Measurements from ENCODE around the gene SDCBP2.

Gene SDCBP2

DNA sequence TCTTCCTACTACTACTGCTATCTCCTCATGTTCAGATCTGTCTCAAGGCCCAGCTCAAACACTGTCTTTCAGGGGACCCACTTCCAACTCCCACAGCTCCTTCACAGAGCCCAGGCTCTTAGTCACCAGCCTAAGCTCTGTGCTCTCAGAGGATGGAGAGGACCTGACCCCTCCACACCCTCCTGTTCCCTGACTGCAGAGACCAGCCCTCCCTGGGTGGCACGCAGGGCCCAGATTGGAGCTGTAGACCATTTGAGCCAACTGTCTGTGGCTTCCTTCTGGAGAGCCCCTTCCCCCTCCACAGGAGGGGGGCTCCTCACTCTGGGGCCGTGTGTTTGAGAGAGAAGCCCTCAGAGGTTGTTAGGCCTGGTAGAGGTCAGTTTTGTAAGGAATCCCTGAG, 53.0 kb downstream of the SDCBP2 start:
- DNase-seq (ENCODE audit: low read depth, low spot score) = no peak

- no peak for DNase-seq (ENCODE audit: low read depth, low spot score)
These were observed 54.2 kb downstream of the SDCBP2 start for GRCh38 chr20:1274485-1275311.

DNA sequence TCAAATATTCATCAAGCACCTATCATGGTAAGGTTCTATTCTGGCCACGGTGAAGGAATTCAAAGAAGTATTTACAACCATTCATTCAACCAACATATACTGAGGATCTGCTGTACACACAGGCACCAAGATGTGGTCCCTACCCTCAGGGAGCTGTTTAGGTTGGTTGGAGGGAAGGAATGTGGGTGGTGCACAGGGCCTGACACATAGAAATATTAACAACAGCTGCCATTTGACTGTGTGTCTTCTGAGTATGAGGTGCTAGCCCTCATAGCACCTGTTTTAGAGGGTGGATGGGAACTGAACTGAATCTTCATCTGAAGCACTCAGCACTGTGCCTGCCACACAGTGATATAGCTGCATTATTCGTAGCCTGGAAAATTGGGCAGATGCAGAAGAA, 55.6 kb downstream of the SDCBP2 start:
- DNase-seq (ENCODE audit: low read depth, low spot score) = no peak

GRCh38 chr20:1272368-1273100, 56.4 kb downstream of the SDCBP2 start:
- no peak for DNase-seq (ENCODE audit: low read depth, low spot score)

DNA sequence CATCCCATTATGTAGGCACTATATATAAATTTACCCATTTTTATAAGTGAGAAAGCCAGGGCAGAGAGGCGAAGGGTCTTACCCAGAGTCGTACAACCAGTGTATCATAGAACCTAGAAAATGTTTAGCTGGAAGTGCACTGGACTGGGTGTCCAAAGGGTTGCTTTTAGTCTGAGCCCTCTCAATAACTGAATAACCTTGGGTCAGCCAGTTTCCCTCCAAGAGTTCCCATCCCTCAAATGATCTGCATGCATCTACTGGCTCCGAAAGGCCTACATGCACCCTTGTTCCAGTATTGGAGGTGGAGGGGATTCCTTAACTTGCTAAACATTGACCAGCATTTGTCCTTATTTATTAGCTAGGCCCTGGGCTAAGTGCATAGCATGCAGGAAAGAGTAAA, 59.1 kb downstream of the SDCBP2 start:
- DNase-seq (ENCODE audit: low read depth, low spot score) = no peak

GRCh38 chr20:1269235-1269634, 59.7 kb downstream of the SDCBP2 start:
- no peak for DNase-seq (ENCODE audit: low read depth, low spot score)

- DNase-seq (ENCODE audit: low read depth, low spot score) = no peak
These were observed 61.0 kb downstream of the SDCBP2 start for GRCh38 chr20:1267809-1268374.

DNA sequence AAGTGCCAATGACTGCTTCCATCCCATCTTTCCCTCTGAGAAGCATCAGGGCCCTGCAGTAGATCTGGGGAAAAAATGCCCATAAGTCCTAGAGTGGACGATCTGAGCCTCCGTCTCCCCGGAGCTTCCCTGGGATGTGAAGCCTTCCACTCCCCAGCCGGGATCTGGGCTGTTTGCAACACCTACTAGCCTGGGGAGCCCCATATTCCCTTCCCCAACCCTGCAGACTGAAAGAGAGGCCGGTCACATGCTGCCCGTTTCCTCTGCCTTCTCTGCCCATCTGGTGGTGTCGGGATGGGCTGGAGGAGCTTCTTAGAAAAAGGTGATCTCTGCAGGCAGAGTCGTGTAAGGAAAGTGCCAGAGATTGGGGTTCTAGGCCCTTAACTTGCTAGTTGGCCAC, 61.8 kb downstream of the SDCBP2 start:
- DNase-seq (ENCODE audit: low read depth, low spot score) = no peak

DNA sequence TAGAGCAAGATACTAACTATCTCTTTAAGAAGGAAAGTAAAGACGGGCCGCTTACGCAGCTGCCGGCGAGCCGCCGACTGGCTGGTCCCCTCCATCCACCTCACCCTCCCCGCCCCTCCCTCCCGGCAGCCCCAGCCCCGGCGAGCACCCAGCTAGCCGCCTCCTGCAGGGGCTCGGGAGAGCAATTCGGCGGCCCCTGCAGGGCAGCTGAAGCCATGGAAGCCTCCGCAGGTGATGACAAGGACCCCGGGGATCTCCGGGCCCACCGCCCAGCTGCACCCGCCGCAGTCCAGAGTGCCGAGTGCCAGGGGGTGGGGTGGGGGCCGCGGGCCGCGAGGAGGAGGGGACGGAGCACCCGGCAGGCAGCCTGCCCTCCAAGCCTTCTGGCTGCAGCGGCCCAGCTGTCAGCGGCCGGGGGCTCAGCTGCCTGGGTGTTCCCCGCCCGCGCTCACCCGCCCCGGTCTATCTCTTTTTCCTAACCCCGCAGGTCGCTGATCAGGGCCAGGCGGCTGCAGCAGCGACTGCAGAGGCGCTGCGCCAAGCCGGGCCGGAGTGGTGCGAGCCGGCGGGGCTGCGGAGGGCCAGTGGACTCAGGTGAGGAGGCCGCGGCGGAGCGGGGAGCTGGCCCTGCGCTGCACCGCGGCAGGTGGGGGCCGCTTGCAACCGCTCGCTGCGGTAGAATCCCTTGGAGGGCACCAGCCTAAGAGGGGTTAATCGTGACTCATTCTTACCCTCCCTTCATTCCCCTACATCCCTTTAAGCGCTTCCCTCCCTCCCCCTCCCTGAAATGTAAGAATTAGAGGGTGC, 62.6 kb downstream of the SDCBP2 start, which contains the start of gene SNPH:
TSS of gene SNPH (plus strand) at position 128 of the 807 bp plus-strand sequence. CDS start 29,946 bp downstream, outside the sequence.
- DNase-seq (ENCODE audit: low read depth, low spot score) = peak; percentile 18

- no peak for DNase-seq (ENCODE audit: low read depth, low spot score)
These were observed 63.1 kb downstream of the SDCBP2 start for GRCh38 chr20:1265916-1266166.

DNA sequence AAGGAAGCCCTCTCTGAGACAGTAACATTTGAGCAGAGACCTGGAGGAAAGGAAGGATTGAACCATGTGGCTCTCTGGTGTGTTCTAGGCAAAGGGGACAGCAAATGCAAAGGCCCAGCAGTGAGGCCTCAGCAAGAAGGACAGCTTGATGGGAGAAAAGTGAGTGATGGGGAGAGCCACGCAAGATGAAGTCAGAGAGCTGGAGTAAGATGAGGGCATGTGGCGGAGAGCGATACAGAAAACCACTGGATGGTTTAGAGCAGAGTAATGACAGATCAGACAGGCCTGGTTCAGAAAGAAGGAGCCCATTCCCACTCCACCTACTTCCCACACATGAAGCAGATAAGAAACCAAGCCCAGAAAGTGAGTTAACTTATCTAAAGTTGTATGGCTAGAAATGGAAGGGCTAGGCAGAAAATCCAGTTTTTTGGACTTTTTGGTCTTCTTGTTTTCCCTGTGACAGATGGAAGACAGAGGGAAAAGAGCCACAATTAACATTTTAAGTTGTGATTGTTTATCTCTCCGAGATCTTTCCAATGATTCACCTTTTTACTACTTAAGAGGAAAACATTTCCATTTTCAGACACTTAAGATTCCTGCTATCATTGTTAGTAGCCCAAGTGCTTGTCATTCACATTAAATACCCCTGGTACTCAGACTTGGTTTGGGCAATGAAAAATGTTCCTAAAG, 63.6 kb downstream of the SDCBP2 start:
- DNase-seq (ENCODE audit: low read depth, low spot score) = no peak

GRCh38 chr20:1264727-1265126, 64.2 kb downstream of the SDCBP2 start:
- DNase-seq (ENCODE audit: low read depth, low spot score) = no peak

GRCh38 chr20:1263853-1264252, 65.1 kb downstream of the SDCBP2 start:
- DNase-seq (ENCODE audit: low read depth, low spot score) = no peak
